Stomach (tissue), 4 donors: Measurements from ENCODE around the gene CHMP4A.
"Not testable (repeated sequence)": the region's sequence is repeated elsewhere in the genome, so short reads cannot be mapped to it uniquely, and the experiment has no call there.

ENCODE experiments used
- CTCF ChIP-seq, 7 experiments: fragments of 450-650 bp in 4 of 7; fragments of 200-600 bp in 3 of 7; sonication (generic) in 3 of 7; IDR thresholded peaks; one replicate each; pipeline ENCODE4 v1.5.1; 2016 to 2019; ENCODE audit warnings: antibody characterized with exemption in 7 of 7, control low read depth in 2 of 7, mild to moderate bottlenecking in 1 of 7
- EP300 ChIP-seq: sonication (generic); formaldehyde crosslinking; IDR thresholded peaks from one replicate; pipeline ENCODE4 v1.6.1; 2017; ENCODE audit warnings: antibody characterized with exemption
- POLR2A ChIP-seq, 4 donors: fragments of 450-650 bp; IDR thresholded peaks; one replicate each; pipeline ENCODE4 v1.6.1; 2016; ENCODE audit warnings: antibody characterized with exemption in 4 of 4, control low read depth in 2 of 4, mild to moderate bottlenecking in 1 of 4, moderate library complexity in 1 of 4
- POLR2AphosphoS5 ChIP-seq, 3 donors: sonication (generic); formaldehyde crosslinking; IDR thresholded peaks; one replicate each; pipeline ENCODE4 v1.6.1; 2016; ENCODE audit warnings: antibody characterized with exemption in 3 of 3

GRCh38 chr14:24245350-24245749, 32.1 kb upstream of the CHMP4A start:
- not testable (repeated sequence) for TF ChIP-seq CTCF (IDR thresholded peaks at IDR 0.05); POLR2AphosphoS5 (IDR thresholded peaks at IDR 0.05); POLR2A (IDR thresholded peaks at IDR 0.05); EP300
